GM10248 (cell line): ENCODE measurements around the gene TPCN1.

Experiments used
- CTCF ChIA-PET: fragments of 300-600 bp; sonication (Branson Sonifier 250); formaldehyde crosslinking; extraction: SDS; loops from one replicate; lab custom pipeline; 2021; ENCODE audit warnings: antibody characterized with exemption; lab: Yijun Ruan, JAX
- POLR2A ChIA-PET: fragments of 350-650 bp; sonication (Branson Sonifier 250); formaldehyde crosslinking; extraction: SDS; loops from one replicate; lab custom pipeline; 2020; ENCODE audit warnings: antibody characterized with exemption; lab: Yijun Ruan, JAX
- DNase-seq: peaks from one replicate; pipeline ENCODE4 v3.0.0; 2012; ENCODE audit errors: extremely low spot score
- TF ChIP-seq, protein P1 (sequence below): IDR thresholded peaks from 2 replicates; pipeline ENCODE4 v1.5.1; 2012; ENCODE audit warnings: mild to moderate bottlenecking, low read depth; ENCODE audit errors: extremely low read depth, missing control alignments, control extremely low read depth

The TPCN1 gene

DNA sequence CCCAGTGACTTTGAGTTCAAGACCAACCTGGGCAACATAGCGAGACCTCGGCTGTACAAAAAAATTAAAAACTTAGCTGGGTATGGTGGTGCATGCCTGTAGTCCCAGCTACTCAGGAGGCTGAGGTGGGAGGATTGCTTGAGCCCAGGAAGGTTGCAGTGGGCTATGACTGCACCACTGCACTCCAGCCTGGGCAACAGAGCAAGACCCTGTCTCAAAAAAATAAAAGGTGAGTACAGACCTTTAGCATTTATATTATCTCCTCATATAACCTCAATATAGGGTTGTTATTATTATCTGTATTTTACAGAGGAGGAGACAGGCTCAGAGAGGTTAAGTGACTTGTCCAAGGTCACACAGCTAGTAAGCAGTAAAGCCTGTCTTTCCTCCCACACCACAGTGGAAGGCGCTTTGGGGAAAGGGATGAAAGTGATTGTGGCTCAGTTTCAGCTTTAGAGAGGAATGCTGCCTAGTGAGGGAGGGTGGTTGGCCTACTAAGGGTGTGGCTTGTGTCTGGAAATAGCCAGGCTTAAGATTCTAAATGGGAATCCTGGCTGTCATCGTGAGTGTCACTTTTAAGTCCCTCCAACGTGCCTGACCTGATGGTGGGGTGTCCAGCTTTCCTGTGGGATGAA is 7.2 kb downstream of the TPCN1 start:
- CTCF ChIA-PET, result interaction anchor here (0.8 to 2.1 kb wide), 2 partner anchors 8 to 197 kb away, joined by 3 to 5 read pairs; no protein-coding TSS in a partner anchor
- POLR2A ChIA-PET, result no interaction called here
- TF ChIP-seq, protein P1, sequence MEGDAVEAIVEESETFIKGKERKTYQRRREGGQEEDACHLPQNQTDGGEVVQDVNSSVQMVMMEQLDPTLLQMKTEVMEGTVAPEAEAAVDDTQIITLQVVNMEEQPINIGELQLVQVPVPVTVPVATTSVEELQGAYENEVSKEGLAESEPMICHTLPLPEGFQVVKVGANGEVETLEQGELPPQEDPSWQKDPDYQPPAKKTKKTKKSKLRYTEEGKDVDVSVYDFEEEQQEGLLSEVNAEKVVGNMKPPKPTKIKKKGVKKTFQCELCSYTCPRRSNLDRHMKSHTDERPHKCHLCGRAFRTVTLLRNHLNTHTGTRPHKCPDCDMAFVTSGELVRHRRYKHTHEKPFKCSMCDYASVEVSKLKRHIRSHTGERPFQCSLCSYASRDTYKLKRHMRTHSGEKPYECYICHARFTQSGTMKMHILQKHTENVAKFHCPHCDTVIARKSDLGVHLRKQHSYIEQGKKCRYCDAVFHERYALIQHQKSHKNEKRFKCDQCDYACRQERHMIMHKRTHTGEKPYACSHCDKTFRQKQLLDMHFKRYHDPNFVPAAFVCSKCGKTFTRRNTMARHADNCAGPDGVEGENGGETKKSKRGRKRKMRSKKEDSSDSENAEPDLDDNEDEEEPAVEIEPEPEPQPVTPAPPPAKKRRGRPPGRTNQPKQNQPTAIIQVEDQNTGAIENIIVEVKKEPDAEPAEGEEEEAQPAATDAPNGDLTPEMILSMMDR, result no peak
- no peak for DNase-seq

- CTCF ChIA-PET, result interaction anchor here (0.8 to 2.1 kb wide), 6 partner anchors 9 to 195 kb away, joined by 3 to 14 read pairs (median 6); partner anchors contain the start of genes RITA1 and TPCN1
- DNase-seq, result no peak
- TF ChIP-seq, protein P1, result no peak
- POLR2A ChIA-PET, result interaction anchor here (1.3 to 1.6 kb wide), 2 partner anchors 9 to 46 kb away, joined by 4 to 14 read pairs; partner anchors contain the start of genes DDX54, RITA1 and TPCN1
These were observed 9.3 kb downstream of the TPCN1 start for GRCh38 chr12:113230315-113231234.

- CTCF ChIA-PET, result interaction anchor here (1.0 to 2.0 kb wide), 3 partner anchors 8 to 46 kb away, joined by 3 to 7 read pairs (median 7); partner anchors contain the start of genes RITA1 and TPCN1
- POLR2A ChIA-PET, result interaction anchor here (1.2 kb wide), 1 partner anchor 45 kb away, joined by 3 read pairs; the partner anchor contains the start of gene RITA1
- DNase-seq, result no peak
- TF ChIP-seq, protein P1, result no peak
These were observed 10.2 kb downstream of the TPCN1 start for GRCh38 chr12:113231235-113232088.

DNA sequence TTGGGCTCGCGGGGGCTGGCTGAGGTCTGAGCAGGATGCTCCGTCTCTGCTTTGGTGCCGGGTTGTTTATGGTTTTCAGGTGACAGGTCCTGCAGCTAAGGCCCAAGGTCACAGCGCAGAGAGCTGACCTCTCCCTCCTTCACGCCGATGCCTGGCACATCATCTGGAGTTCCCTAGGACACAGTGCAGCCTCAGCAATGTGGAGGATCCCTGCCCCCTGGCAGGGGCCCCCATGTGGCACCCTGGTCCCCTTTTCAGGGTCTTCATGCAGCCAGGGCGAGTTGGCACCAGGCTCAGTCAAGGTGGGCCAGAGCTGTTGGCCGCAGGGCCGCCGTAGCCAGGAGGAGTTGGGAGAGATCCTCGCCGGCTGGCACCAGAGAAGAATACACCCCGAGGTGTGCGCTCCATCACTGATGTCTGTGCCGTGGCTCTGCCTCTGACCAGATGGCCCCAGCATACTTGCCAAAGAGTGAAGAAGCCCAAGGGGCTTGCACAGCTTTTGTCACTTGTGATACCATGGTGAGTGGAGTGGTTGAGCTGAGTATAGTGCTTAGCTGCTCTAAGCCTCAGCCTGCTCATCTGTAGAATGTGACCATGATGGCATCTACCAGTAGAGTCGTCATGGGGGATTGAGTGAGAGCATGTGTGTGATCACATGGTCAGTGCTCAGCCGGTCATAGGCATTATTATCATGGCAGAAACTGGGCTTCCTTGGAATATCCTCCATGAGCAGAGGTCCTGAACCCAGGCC is 11.0 kb downstream of the TPCN1 start:
- TF ChIP-seq, protein P1, result no peak
- DNase-seq, result no peak
- ChIA-PET CTCF (interaction anchor here (0.8 to 2.0 kb wide), 4 partner anchors 9 to 37 kb away, joined by 3 to 8 read pairs (median 6); no protein-coding TSS in a partner anchor), POLR2A (interaction anchor here (1.2 to 1.9 kb wide), 2 partner anchors 10 to 46 kb away, joined by 3 to 7 read pairs; partner anchors contain the start of genes RITA1 and TPCN1)

GRCh38 chr12:113232840-113233585 is 11.7 kb downstream of the TPCN1 start:
- peak; percentile 70 for DNase-seq
- ChIA-PET CTCF (interaction anchor here (0.8 to 2.0 kb wide), 4 partner anchors 10 to 37 kb away, joined by 3 to 8 read pairs (median 6); no protein-coding TSS in a partner anchor), POLR2A (interaction anchor here (1.2 to 1.9 kb wide), 2 partner anchors 11 to 47 kb away, joined by 3 to 7 read pairs; partner anchors contain the start of genes RITA1 and TPCN1)
- TF ChIP-seq, protein P1, result no peak
